Cardiac fibroblast (primary cell): ENCODE data around the gene PODN.

Experiments
- DNase-seq, 2 donors: peaks; one replicate each; pipeline versions ENCODE4 v3.0.0 to v3.0.0-alpha.2; 2010; ENCODE audit warnings: low read depth in 2 of 2
- H3K4me3 ChIP-seq, 2 donors: replicated peaks in 1 of 2; 1 replicate in 1 of 2; 2 replicates in 1 of 2; pipeline ENCODE4 v1.5.1; 2011; ENCODE audit warnings: low read depth in 2 of 2, low read length in 2 of 2, mild to moderate bottlenecking in 2 of 2, moderate library complexity in 1 of 2
- TF ChIP-seq, protein P1 (sequence below): IDR thresholded peaks from one replicate; pipeline ENCODE4 v1.5.1; 2011; ENCODE audit warnings: low read depth, mild to moderate bottlenecking, low read length, inconsistent platforms

Gene PODN

GRCh38 chr1:53117836-53118235 lies 55.8 kb downstream of the PODN start:
- H3K4me3 ChIP-seq: no peak overlapping the region
- DNase-seq: no peak
- TF ChIP-seq, protein P1, sequence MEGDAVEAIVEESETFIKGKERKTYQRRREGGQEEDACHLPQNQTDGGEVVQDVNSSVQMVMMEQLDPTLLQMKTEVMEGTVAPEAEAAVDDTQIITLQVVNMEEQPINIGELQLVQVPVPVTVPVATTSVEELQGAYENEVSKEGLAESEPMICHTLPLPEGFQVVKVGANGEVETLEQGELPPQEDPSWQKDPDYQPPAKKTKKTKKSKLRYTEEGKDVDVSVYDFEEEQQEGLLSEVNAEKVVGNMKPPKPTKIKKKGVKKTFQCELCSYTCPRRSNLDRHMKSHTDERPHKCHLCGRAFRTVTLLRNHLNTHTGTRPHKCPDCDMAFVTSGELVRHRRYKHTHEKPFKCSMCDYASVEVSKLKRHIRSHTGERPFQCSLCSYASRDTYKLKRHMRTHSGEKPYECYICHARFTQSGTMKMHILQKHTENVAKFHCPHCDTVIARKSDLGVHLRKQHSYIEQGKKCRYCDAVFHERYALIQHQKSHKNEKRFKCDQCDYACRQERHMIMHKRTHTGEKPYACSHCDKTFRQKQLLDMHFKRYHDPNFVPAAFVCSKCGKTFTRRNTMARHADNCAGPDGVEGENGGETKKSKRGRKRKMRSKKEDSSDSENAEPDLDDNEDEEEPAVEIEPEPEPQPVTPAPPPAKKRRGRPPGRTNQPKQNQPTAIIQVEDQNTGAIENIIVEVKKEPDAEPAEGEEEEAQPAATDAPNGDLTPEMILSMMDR: no peak

GRCh38 chr1:53120659-53121058 lies 58.6 kb downstream of the PODN start:
- TF ChIP-seq, protein P1: no peak
- no peak for DNase-seq
- no peak overlapping the region for H3K4me3 ChIP-seq

DNA sequence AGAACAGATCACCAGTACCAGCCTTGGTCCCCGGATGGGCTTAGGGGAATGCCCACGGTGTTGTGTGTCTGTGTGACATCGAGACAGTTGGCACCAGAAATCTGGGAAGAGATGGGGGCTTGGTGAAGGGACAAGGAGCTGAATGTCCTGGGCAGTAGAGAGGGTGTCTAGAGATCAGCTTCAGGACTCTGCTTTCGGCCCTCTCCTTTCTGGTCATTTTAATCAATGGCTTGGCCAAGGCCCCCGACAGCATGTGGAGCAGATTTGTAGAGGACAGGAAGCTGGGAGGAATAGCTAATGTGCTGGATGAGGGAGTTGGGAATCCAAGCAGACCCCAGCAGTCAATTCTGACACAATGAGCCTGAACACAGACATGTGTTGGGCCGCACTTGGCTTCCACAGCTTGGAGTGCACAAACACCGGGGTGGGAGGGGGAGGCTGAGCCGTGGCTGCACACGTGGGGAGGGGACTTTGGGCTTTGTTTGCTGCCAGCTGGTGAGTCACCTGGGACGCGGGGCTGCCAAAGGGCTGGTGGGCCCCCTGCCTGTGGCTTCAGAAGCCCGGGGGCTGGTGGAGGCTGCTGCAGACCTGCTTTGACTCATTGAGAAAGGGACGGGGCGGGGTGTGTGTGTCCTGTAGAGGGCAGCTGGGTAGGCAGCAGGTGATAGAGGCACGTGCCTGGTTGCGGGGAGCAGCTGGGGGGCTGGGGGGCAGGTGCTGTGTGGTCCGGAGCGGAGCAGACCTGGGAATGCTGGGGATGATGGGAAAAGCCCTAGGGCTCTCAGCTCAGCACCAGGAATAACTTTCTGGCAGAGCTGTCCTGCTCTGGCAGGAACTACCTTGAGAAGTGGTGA lies 59.5 kb downstream of the PODN start:
- no peak overlapping the region for H3K4me3 ChIP-seq
- TF ChIP-seq, protein P1: no peak
- peak; percentile 27 to 73 for DNase-seq

DNA sequence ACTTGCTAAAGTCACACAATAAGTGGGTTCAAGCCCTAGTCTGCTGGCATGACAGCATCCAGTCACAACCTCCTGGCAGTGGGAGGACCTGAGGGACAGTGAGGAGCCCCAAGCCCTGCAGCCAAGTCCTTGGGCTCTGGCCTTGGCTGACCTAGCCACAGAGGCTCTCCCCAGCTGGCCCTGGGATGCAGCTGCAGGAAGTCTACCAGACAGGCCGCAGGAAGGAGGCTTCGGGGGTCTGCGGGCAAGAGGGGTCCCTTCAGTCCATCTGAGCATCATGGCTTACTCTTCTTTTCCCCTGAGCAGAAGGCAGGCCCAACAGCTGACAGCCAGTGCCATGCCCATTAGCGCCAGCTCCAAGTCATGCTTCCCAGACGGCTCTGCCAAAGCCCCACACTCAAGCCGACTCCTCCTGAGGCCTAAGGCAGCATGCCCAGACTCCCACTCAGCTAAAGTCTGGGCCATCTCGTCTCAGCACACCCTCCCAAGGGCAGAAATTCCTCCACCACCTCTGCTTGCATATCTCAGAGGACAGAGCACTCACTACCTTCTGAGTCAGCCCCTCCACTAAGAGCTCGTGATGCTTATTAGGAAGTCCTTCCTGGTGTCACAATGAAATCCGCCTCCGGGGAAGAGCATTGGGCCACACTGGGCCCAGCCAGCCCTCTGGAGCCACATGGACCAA lies 60.3 kb downstream of the PODN start:
- TF ChIP-seq, protein P1: no peak
- peak; percentile 67 to 73 for DNase-seq
- H3K4me3 ChIP-seq: no peak overlapping the region

GRCh38 chr1:53122961-53123413 lies 61.0 kb downstream of the PODN start:
- DNase-seq: peak in 1 of 2 donors; percentile 31
- TF ChIP-seq, protein P1: no peak
- H3K4me3 ChIP-seq: no peak overlapping the region

DNA sequence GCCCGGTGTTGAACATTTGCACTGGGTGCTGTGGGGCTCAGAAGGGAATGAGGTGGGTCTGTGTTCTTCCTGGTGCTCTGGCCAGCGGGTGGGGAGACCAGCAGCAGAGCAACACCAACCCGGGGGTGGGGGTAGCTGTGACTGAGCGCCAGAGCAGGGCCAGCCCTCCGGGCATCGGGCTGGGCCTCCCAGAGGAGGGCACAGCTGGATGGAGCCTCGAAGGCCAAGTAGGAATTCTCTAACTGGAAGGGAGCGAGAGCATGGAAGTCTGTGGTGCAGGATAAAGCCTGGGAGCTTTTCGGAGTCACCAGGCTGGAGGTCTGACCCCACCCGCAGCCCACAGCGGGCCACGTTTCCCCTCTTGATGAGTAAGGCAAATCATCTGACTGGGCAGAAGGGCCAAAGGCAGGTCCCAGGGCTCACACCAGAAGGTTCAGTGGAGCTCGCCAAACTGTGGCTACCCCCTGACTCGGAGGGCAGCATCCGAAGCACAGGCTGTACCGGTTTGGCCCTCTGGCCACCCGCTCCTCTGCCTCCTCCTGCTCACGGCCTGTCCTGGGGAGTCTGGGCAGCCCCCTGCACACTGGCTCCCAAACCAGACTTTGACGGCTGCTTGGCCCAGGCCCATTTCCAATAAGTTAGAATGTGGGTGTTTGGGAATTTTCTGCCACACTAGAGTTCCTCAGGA lies 61.6 kb downstream of the PODN start:
- TF ChIP-seq, protein P1: no peak
- peak; percentile 41 to 92 for DNase-seq
- H3K4me3 ChIP-seq: no peak overlapping the region
